HUES6 (cell line): ENCODE data around the gene SOHLH2.

ENCODE experiments used
- H3K27ac ChIP-seq: 2 replicates; pipeline ENCODE4 v1.7.0; 2013; ENCODE audit warnings: low read depth, mild to moderate bottlenecking, low read length, inconsistent platforms
- H3K27me3 ChIP-seq: 2 replicates; pipeline ENCODE4 v1.6.1; 2013; ENCODE audit warnings: low read length; ENCODE audit not compliant: control insufficient read depth, insufficient read depth
- H3K36me3 ChIP-seq: 2 replicates; pipeline ENCODE4 v1.6.1; 2013; ENCODE audit warnings: low read length; ENCODE audit not compliant: control insufficient read depth, insufficient read depth
- H3K4me1 ChIP-seq: 2 replicates; pipeline ENCODE4 v1.6.1; 2013; ENCODE audit warnings: low read length; ENCODE audit not compliant: control insufficient read depth, insufficient read depth
- H3K4me3 ChIP-seq: 2 replicates; pipeline ENCODE4 v1.5.1; 2013; ENCODE audit warnings: low read depth, low read length
- H3K9ac ChIP-seq: one replicate; pipeline ENCODE4 v1.6.1; 2013; ENCODE audit warnings: mild to moderate bottlenecking, low read length
- H3K9me3 ChIP-seq: 2 replicates; pipeline ENCODE4 v1.6.1; 2013; ENCODE audit warnings: low read depth, low read length; ENCODE audit not compliant: control insufficient read depth, insufficient read depth

The SOHLH2 gene

DNA sequence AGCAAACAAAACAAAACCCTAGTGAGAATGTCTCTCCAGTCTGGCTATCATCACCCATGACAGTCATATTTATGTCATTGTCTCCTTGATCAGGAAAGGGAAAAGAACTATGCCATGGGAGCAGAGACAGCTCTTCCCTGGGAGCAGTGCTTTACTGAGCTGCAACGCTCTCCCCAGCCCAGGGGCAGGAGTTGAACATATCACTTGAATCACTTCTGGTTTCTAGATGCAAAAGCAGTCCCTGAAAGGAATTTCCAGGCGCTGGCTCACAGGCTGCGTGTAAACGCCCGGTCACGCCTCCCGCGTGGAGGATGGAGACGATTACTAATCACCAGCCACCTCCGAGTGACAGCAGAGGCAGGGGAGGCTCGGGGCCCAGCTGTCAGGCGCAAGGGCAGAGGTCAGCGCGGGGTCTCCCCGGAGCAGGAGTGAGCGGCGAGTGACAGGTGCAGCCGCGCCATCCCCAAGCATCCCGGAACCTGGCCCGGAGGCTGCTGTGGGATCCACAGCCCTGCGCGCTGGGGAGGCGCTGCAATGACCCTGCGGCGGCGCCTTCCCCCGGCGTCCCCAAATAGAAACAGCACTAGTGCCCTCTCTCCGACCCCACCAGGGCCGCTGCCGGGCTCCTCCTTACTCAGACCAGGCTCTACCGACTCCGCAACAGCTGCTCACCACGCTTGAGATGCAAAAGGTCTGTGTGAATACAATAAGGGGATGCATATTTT, 59.6 kb downstream of the SOHLH2 start:
- H3K9me3 ChIP-seq: no peaks in the 10 kb centered on the region
- no peak overlapping the region for H3K27ac ChIP-seq
- H3K4me3 ChIP-seq: peak overlapping the region; percentile 51
- H3K27me3 ChIP-seq: peaks cover 33% of the 10 kb centered on the region
- no peaks in the 10 kb centered on the region for H3K4me1 ChIP-seq
- no peaks in the 10 kb centered on the region for H3K36me3 ChIP-seq
- no peak overlapping the region for H3K9ac ChIP-seq

DNA sequence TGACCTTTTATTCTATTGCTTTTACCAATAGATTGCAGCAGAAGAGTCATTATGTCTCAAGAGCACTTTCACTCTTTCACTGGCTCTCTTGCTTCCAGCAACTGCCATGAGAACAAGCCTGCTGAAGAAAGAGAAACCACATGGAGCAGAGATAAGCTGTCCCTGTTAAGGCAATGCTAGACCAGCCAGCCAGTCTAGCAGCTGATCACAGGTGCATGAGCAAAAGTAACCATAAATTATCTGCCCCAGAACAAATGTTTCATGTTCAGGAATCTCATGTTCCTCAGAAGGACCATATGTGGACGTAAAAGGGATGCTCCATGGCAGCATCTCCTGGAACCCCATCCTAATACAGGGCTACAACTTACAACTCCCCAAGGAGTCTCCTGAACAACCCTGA, 62.8 kb downstream of the SOHLH2 start:
- H3K27me3 ChIP-seq: peaks cover 29% of the 10 kb centered on the region
- no peak overlapping the region for H3K4me3 ChIP-seq
- no peak overlapping the region for H3K9ac ChIP-seq
- no peaks in the 10 kb centered on the region for H3K4me1 ChIP-seq
- no peaks in the 10 kb centered on the region for H3K9me3 ChIP-seq
- H3K36me3 ChIP-seq: no peaks in the 10 kb centered on the region
- no peak overlapping the region for H3K27ac ChIP-seq

DNA sequence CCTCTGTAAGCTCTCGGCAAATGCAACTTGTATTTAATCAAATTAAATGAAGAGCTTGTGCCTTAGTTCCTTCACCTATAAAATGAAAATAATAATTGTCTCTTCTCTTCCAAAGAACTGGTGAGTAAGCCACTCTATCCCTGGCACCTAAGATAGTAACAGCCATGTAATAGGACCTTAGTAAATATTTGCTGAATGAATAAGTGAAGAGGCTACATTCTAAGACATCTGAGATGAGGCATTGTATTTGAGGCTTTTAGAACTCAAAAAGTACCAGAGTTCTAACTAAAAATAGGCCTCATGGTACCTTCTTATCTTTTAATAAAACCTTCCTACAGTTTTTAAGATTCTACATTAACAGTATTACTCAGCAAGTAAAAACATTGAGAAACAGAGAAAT, 65.9 kb downstream of the SOHLH2 start:
- Histone ChIP-seq H3K27ac (no peak overlapping the region), H3K27me3 (no peaks in the 10 kb centered on the region), H3K4me3 (no peak overlapping the region), H3K36me3 (no peaks in the 10 kb centered on the region), H3K9ac (no peak overlapping the region), H3K4me1 (no peaks in the 10 kb centered on the region), H3K9me3 (no peaks in the 10 kb centered on the region)

DNA sequence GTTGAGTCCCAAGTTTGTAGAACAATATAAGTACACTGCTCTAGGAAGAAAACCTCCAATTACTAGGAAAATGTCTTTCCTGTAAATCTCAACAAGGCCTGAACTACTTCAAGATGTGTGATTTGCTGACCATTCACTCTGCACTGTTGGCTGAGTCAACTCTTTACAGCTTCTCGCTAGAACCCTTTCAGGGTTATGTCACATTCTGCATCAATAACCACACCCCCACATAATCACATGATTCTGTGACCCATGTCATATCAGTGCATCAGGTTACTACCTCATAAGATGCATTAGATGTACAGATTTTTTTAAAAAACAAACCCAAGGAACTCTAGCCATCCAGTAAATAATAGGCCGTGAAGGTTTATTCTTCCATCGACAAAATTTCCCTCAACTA, 67.0 kb downstream of the SOHLH2 start:
- H3K9ac ChIP-seq: no peak overlapping the region
- H3K36me3 ChIP-seq: no peaks in the 10 kb centered on the region
- H3K4me1 ChIP-seq: 0 out of 2 replicates have a peak, but pooled peaks cover 3% of the 10 kb centered on the region
- no peaks in the 10 kb centered on the region for H3K9me3 ChIP-seq
- no peak overlapping the region for H3K4me3 ChIP-seq
- no peak overlapping the region for H3K27ac ChIP-seq
- no peaks in the 10 kb centered on the region for H3K27me3 ChIP-seq

DNA sequence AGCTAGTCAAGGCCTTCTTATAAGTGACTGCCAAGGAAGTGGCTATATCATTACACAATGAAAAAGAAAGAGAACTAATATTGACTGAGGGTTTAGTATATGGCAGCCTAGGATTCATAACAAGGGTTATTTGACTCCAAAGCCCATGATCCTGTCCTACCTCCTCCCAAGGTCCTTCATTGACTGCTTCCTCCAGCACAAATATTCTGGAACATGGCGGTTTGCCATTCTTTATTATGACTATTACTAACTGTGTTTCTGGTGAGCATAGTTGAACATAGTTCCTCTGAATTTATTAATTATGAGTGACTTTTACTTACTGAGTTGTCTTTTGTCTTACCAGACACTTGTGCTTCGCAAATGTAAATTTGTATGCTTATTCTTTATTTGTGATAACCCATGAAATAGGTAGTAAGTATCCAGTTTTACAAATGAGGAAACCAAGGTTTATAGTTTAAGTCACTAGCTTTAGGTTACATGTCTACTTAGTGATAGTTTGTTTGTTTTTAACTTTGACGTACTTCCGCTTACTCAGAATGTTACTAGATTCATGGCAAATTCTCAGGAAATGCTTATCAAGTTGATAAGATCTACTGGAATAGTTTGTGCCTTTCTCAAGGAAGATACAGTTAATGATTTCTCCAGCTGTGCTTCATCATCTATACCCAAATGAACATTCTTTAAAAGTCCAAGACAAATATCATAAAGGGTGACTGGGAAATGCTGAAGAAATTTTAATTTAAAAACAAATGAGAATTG, 67.7 kb downstream of the SOHLH2 start:
- H3K36me3 ChIP-seq: no peaks in the 10 kb centered on the region
- no peak overlapping the region for H3K27ac ChIP-seq
- no peak overlapping the region for H3K4me3 ChIP-seq
- H3K4me1 ChIP-seq: 0 out of 2 replicates have a peak, but pooled peaks cover 3% of the 10 kb centered on the region
- H3K9me3 ChIP-seq: no peaks in the 10 kb centered on the region
- no peaks in the 10 kb centered on the region for H3K27me3 ChIP-seq
- H3K9ac ChIP-seq: no peak overlapping the region

DNA sequence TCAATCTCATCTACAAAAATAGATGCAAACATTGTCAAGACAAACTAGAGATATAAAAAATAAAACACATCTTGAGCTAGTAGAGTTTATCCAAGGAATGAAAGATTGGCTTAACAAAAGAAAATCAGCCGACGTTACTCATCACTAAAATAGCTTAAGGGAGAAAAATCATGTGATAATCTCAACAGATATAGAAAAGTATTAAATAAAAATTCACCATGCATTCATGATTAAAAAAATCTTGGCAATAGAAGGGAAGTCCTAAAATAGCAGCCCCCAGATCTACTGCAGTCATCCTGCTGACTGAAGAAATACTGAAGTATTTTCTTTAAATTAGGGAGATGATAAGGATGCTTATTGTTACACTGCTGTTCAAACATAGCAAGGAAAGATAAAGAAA, 70.6 kb downstream of the SOHLH2 start:
- Histone ChIP-seq H3K9ac (no peak overlapping the region), H3K9me3 (no peaks in the 10 kb centered on the region), H3K36me3 (no peaks in the 10 kb centered on the region), H3K4me3 (no peak overlapping the region), H3K27me3 (no peaks in the 10 kb centered on the region), H3K4me1 (0 out of 2 replicates have a peak, but pooled peaks cover 3% of the 10 kb centered on the region), H3K27ac (no peak overlapping the region)

DNA sequence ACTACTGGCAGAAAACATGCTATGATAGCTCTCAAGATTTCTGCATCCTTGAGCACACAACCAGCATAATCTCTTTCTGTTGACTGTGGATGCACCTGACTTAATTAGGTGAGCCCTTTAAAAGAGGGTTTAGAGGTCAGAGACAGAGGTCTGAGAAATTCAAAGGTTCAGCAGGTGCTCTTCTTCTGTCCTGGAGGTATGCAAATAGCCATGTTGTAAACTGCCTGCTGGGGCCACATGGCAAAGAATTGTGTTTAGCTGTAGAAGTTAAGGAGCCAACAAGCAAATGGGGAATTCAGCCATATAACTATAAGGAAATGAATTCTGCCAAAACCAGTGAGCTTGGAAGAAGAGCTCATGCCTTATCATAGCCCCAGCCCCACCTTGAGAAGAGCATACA, 71.6 kb downstream of the SOHLH2 start:
- no peak overlapping the region for H3K9ac ChIP-seq
- no peaks in the 10 kb centered on the region for H3K9me3 ChIP-seq
- no peak overlapping the region for H3K4me3 ChIP-seq
- H3K36me3 ChIP-seq: no peaks in the 10 kb centered on the region
- no peak overlapping the region for H3K27ac ChIP-seq
- 0 out of 2 replicates have a peak, but pooled peaks cover 3% of the 10 kb centered on the region for H3K4me1 ChIP-seq
- H3K27me3 ChIP-seq: no peaks in the 10 kb centered on the region

DNA sequence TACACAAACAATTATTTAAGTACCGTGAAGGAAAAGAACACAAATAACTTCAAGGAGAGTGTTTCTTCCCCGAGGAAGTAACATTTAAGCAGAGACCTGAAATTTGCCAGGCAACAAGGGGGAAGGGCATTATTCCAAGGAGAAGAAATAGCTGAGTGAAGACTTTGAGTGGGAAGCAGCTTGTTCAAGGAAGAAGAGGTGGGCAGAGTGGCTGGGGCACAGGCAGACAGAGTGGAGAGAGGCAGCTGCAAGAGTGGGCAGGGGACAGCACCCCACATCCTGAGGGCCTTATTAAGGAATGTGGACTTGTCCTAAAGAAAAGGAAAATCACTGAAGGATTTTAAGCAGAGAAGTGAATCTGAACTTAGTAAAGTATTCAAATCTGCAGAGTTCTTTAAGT, 78.5 kb downstream of the SOHLH2 start:
- peaks cover 27% of the 10 kb centered on the region for H3K27me3 ChIP-seq
- H3K4me1 ChIP-seq: no peaks in the 10 kb centered on the region
- no peaks in the 10 kb centered on the region for H3K9me3 ChIP-seq
- H3K9ac ChIP-seq: no peak overlapping the region
- no peaks in the 10 kb centered on the region for H3K36me3 ChIP-seq
- H3K4me3 ChIP-seq: no peak overlapping the region
- no peak overlapping the region for H3K27ac ChIP-seq

DNA sequence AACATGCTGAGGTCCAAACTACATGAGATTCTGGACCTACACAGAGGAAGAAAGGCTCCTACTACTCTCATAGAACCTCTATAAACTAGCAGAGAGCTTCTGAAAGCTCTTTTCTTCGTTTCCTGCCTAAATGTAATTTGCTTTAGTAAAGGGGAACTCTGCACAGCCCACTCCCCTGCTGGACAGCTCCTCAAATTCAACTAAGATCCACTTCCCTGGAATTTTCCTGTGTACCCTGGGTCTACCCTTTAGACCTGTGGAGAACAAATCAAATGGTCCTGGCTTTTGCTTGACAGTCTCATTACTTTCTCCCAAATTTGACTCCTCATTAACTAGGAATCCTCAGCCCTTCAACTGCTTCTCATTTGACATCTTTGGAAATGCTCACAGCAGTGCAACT, 79.7 kb downstream of the SOHLH2 start:
- no peak overlapping the region for H3K9ac ChIP-seq
- H3K36me3 ChIP-seq: no peaks in the 10 kb centered on the region
- no peaks in the 10 kb centered on the region for H3K9me3 ChIP-seq
- H3K4me1 ChIP-seq: peaks cover 6% of the 10 kb centered on the region; the same call in 1 of the 2 replicates
- H3K27me3 ChIP-seq: peaks cover 39% of the 10 kb centered on the region
- H3K4me3 ChIP-seq: no peak overlapping the region
- no peak overlapping the region for H3K27ac ChIP-seq

DNA sequence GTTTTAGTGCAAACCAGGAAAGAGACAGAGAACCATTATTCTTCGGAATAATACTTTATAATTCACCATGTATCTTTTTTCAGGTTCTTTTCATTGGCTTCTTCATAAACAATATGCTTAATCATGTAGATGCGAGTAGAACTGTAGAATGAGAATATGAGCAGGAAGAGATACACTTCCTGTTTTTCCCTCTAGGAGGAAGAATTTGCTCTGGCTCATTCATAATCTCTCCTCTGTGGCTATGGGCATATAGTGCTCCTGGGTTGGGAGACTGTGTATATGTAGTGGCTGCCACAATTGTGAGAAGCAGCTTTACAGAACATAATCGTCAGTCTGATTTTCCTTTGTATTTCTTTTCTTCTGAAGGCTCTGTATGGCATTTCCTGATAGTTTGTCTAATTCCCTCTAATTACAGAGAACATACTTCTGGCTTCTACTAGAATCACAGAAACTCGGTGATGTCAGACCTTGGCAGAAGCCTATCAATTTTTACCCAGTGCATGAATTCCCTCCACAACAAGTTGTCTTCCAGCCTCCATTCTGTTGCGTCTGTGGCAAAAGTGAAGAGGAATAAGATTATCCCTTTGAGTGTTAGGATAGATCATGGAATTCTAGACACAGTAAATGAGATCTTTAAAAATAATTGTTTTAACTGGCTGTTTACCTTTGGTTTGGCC, 80.3 kb downstream of the SOHLH2 start:
- Histone ChIP-seq H3K4me3 (no peak overlapping the region), H3K27ac (no peak overlapping the region), H3K4me1 (peaks cover 6% of the 10 kb centered on the region; the same call in 1 of the 2 replicates), H3K27me3 (peaks cover 45% of the 10 kb centered on the region), H3K9ac (no peak overlapping the region), H3K9me3 (no peaks in the 10 kb centered on the region), H3K36me3 (no peaks in the 10 kb centered on the region)

DNA sequence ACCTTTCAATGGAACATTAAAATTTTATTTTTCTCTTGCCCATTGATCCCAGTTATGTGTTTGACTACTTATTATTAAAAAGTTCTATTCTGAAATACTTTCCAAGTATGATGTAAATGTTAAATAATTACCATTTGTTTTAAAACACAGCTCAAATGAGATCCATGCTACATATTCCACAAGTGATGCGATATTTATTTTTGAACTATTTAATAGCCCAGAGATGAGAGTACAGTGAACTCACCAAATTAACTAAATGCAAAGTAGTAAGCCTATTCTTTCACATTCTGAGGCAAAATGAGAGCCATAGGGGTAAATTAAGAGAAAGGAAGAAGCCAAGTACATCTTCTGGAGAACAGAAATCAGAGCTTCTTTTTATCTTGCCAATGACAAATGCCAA, 82.0 kb downstream of the SOHLH2 start:
- Histone ChIP-seq H3K27me3 (peaks cover 62% of the 10 kb centered on the region), H3K27ac (no peak overlapping the region), H3K9ac (no peak overlapping the region), H3K4me3 (no peak overlapping the region), H3K4me1 (peaks cover 6% of the 10 kb centered on the region; the same call in 1 of the 2 replicates), H3K9me3 (no peaks in the 10 kb centered on the region), H3K36me3 (no peaks in the 10 kb centered on the region)
